ENCODE measurements around the gene MROH9. TPM values are rescaled to one million over a fixed set of nuclear protein-coding genes. Genes with fewer than 3 reads are reported as not detected.

Gene MROH9
- polyA plus RNA-seq, 3 donors: not detected

DNA sequence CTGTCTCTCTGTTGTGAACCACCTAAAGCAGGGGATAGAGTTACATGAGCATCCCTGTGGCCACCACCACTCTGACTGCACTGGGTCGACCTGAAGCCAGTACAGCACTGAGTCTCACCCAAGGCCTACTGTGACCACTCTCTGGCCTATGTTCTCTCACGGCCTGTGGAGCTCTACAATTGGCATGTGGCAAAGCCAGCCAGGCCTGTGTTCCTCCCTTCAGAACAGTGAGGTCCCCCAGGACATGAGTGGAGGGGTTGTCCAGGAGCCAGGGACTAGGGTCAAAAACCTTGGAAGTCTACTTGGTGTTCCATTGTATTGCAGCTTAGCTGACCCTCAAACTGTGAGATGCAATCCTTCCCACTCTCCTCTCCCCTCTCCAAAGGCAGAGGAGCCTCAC is 112.7 kb downstream of the MROH9 start:
- no peaks in the 10 kb centered on the region for H4K20me1 ChIP-seq (ENCODE audit: insufficient read depth, low read length)
- H3K4me3 ChIP-seq (replicated peaks in 1 of 3; ENCODE audit: low read depth in 2 of 3, low read length in 3 of 3): no peak overlapping the region
- Mint-ChIP-seq H3K4me3 (no peak overlapping the region), H3K4me1 (no peaks in the 10 kb centered on the region), H3K36me3 (no peaks in the 10 kb centered on the region), H3K27me3 (ENCODE audit: low read depth in 3 of 3) (peaks cover 0 to 2% (median 0%) of the 10 kb centered on the region in 3 donors), H3K9me3 (peaks cover 6 to 24% (median 13%) of the 10 kb centered on the region in 7 donors), H3K27ac (no peak overlapping the region)
- peaks cover 21 to 29% of the 10 kb centered on the region in 2 donors for H3K9me3 ChIP-seq (replicated peaks in 1 of 2; ENCODE audit: control insufficient read depth in 1 of 2, insufficient read depth in 1 of 2, low read length in 2 of 2)
- no peaks in the 10 kb centered on the region for H3K79me2 ChIP-seq (ENCODE audit: insufficient read depth, low read length)
- H3K27ac ChIP-seq (ENCODE audit: low read depth in 1 of 2, low read length in 2 of 2): no peak overlapping the region
- no peak overlapping the region for H2AFZ ChIP-seq (ENCODE audit: insufficient read depth, low read depth, low read length, poor library complexity, severe bottlenecking)
- no peaks in the 10 kb centered on the region for H3K4me1 ChIP-seq (ENCODE audit: control insufficient read depth in 1 of 2, insufficient read depth in 2 of 2, low read length in 2 of 2)
- TF ChIP-seq, protein P1, sequence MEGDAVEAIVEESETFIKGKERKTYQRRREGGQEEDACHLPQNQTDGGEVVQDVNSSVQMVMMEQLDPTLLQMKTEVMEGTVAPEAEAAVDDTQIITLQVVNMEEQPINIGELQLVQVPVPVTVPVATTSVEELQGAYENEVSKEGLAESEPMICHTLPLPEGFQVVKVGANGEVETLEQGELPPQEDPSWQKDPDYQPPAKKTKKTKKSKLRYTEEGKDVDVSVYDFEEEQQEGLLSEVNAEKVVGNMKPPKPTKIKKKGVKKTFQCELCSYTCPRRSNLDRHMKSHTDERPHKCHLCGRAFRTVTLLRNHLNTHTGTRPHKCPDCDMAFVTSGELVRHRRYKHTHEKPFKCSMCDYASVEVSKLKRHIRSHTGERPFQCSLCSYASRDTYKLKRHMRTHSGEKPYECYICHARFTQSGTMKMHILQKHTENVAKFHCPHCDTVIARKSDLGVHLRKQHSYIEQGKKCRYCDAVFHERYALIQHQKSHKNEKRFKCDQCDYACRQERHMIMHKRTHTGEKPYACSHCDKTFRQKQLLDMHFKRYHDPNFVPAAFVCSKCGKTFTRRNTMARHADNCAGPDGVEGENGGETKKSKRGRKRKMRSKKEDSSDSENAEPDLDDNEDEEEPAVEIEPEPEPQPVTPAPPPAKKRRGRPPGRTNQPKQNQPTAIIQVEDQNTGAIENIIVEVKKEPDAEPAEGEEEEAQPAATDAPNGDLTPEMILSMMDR (IDR thresholded peaks at IDR 0.05): no peak
- WGBS (ENCODE audit: insufficient coverage): 56% methylated on average over 2 of the region's 2 CpGs
- H3K4me2 ChIP-seq (replicated peaks; ENCODE audit: extremely low read depth, low read length, poor library complexity, severe bottlenecking): no peak overlapping the region
- no peaks in the 10 kb centered on the region for H3K27me3 ChIP-seq (ENCODE audit: control insufficient read depth in 2 of 2, insufficient read depth in 2 of 2, low read length in 2 of 2)
- intact Hi-C loops (cut with micrococcal nuclease): no loop called here
- DNase-seq: no peak
- H3K9ac ChIP-seq (ENCODE audit: insufficient read depth, low read length, poor library complexity, severe bottlenecking): no peak overlapping the region
- H3K36me3 ChIP-seq (replicated peaks in 1 of 2; ENCODE audit: control insufficient read depth in 1 of 2, insufficient read depth in 2 of 2, low read length in 2 of 2): no peaks in the 10 kb centered on the region

DNA sequence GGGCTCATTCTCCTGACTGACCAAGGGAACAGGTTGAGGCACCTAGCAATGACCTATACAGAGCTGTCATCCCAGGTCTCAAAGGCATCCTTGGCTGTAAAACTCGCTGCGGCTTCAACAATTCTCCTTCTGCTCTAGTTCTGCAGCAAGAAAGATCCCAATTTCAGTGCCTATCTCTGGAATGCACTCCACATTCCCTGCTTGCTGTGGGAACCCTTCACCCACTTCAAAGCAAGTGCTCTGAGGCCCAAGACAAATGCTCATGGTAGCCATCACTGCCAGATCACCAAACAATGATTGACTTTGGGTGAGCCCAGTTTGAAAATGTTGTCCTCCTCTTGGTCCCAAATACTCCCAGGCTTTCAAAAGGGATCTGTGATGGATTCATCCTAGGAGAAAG is 117.6 kb downstream of the MROH9 start:
- intact Hi-C loops (cut with micrococcal nuclease): no loop called here
- H3K9me3 Mint-ChIP-seq: peaks cover 14 to 35% (median 18%) of the 10 kb centered on the region in 7 donors
- Histone ChIP-seq H2AFZ (ENCODE audit: insufficient read depth, low read depth, low read length, poor library complexity, severe bottlenecking) (no peak overlapping the region), H4K20me1 (ENCODE audit: insufficient read depth, low read length) (no peaks in the 10 kb centered on the region), H3K9me3 (replicated peaks in 1 of 2; ENCODE audit: control insufficient read depth in 1 of 2, insufficient read depth in 1 of 2, low read length in 2 of 2) (peaks cover 23 to 40% of the 10 kb centered on the region in 2 donors), H3K27me3 (ENCODE audit: control insufficient read depth in 2 of 2, insufficient read depth in 2 of 2, low read length in 2 of 2) (no peaks in the 10 kb centered on the region), H3K79me2 (ENCODE audit: insufficient read depth, low read length) (no peaks in the 10 kb centered on the region), H3K9ac (ENCODE audit: insufficient read depth, low read length, poor library complexity, severe bottlenecking) (no peak overlapping the region), H3K4me1 (ENCODE audit: control insufficient read depth in 1 of 2, insufficient read depth in 2 of 2, low read length in 2 of 2) (no peaks in the 10 kb centered on the region), H3K36me3 (replicated peaks in 1 of 2; ENCODE audit: control insufficient read depth in 1 of 2, insufficient read depth in 2 of 2, low read length in 2 of 2) (no peaks in the 10 kb centered on the region), H3K4me3 (replicated peaks in 1 of 3; ENCODE audit: low read depth in 2 of 3, low read length in 3 of 3) (no peak overlapping the region), H3K27ac (ENCODE audit: low read depth in 1 of 2, low read length in 2 of 2) (no peak overlapping the region), H3K4me2 (replicated peaks; ENCODE audit: extremely low read depth, low read length, poor library complexity, severe bottlenecking) (no peak overlapping the region)
- TF ChIP-seq, protein P1 (IDR thresholded peaks at IDR 0.05): no peak
- H3K4me1 Mint-ChIP-seq: no peaks in the 10 kb centered on the region
- WGBS (ENCODE audit: insufficient coverage): 93% methylated on average over 2 of the region's 2 CpGs
- peaks cover 0 to 1% (median 0%) of the 10 kb centered on the region in 3 donors for H3K27me3 Mint-ChIP-seq (ENCODE audit: low read depth in 3 of 3)
- H3K4me3 Mint-ChIP-seq: no peak overlapping the region
- no peak for DNase-seq
- no peaks in the 10 kb centered on the region for H3K36me3 Mint-ChIP-seq
- no peak overlapping the region for H3K27ac Mint-ChIP-seq
